T-helper 1 cell treated with Interleukin-12 subunit alpha and Interleukin-12 subunit beta and Interleukin-4 antibody, amounts not matched to agents 30 ng/mL and 1 ng/mL, for 36 hours (primary cell): ENCODE measurements around the gene CDC42SE2. TPM values are rescaled to one million over a fixed set of nuclear protein-coding genes. Genes with fewer than 3 reads are reported as not detected.

ENCODE experiments used
- intact Hi-C: fragments of 100-400 bp; cut with micrococcal nuclease; formaldehyde crosslinking; loops from one replicate; pipeline ENCODE4 v1.15.1; 2024
- total RNA-seq: library from RNA; stranded (reverse); gene quantifications from 2 replicates; pipeline ENCODE4 v1.2.3, GENCODE V29; 2022

Gene CDC42SE2
- 207 and 209 TPM in 2 replicates for total RNA-seq

- intact Hi-C loops = loop anchor here (1.0 to 5.0 kb wide), 8 partner anchors 12 to 838 kb away; partner anchors contain the start of genes FNIP1 and LYRM7
Observed at GRCh38 chr5:131263648-131264450, at the start of gene CDC42SE2. Gene CDC42SE2, plus strand, starts transcription at chr5:131264053. Its CDS starts 95,441 bp downstream, at chr5:131359494.

- intact Hi-C loops = no loop called here
Observed at GRCh38 chr5:131214609-131215227, 49.1 kb upstream of the CDC42SE2 start.

DNA sequence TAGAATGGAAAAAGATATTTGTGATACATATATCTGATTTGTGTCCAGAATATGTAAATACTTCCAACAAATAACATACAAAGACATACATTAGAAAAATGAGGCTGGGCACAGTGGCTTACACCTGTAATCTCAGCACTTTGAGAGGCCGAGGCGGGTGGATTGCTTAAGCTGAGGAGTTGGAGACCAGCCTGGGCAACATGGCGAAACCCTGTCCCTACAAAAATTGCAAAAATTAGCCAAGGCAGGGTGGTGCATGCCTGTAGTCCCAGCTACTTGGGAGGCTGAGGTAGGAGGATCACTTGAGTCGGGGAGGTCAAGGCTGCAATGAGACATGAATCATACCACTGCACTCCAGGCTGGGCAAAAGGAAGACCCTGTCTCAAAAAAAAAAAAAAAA is 46.1 kb upstream of the CDC42SE2 start:
- intact Hi-C loops = no loop called here

- intact Hi-C loops = no loop called here
Observed at GRCh38 chr5:131218392-131218791, 45.5 kb upstream of the CDC42SE2 start.

GRCh38 chr5:131220566-131220965 is 43.3 kb upstream of the CDC42SE2 start:
- intact Hi-C loops = no loop called here

- intact Hi-C loops = no loop called here
Observed at GRCh38 chr5:131221008-131221703, 42.7 kb upstream of the CDC42SE2 start.

GRCh38 chr5:131221888-131222287 is 42.0 kb upstream of the CDC42SE2 start:
- intact Hi-C loops = no loop called here

GRCh38 chr5:131222731-131223130 is 41.1 kb upstream of the CDC42SE2 start:
- intact Hi-C loops = no loop called here

DNA sequence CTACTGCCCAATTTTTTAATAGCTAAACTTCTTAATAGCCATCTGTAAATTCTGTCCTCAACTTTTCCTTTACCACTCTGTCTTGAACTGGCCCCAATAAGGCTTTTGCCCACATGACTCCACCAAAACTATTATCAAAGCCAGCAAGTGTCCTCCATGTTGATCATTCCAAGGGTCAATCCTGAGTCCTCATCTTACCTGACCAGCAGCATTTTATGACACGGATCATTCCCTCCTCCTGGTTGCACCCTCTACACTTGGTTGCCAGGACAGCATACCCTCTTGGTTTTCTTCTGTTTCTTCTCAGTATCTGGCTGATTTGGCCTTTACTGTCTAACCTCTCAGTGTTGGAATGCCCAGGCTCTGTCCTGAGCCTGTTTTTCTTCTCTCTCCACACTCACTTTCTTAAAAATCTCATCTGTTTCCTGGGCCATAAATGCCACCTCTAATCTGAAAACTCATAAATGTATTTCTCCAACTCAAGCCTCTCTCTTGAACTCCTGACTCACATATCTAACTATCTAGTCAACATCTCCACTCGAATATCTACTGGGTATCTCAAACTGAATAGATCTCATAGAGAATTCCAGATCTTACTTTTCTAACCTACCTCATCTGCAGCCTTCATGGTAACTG is 40.0 kb upstream of the CDC42SE2 start:
- intact Hi-C loops = loop anchor here (2.0 kb wide), 1 partner anchor 27 kb away; no protein-coding TSS in a partner anchor

DNA sequence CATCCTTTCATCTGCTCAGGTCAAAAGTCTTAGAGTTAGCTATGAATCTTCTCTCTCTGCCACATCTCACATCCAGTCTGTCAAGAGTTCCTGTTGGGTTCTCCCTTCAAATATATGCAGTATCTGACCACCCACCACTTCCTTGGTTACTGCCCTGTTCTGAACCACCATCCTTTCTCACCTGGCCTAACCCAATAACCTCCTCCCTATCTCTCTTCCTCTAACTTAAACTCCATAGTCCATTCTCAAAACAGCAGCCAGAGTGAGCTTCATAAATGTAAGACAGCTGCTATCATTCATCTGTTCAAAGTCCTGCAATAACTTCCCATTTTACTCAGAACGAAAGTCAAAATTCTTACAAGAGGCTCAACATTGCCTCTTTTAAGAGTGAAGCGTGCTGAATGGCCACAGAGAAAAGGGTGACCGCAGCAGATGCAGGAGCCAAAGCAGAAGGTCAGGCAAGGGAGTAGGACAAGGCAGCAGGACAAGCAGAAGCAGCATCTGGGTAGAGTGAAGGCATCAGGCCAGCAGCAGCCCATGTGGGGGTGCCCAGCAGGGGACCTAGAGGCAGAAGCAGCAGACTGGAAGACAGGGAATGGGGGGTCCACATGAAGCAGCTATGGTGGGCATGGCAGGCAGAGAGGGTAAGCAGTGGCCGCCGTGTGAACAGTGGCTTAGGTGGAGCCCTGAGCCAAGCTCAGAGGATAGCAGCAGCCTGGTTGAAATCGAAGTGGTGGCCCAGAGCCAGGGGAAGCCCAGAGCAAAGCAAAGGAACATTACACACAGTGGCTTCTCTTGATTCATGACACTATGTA is 39.3 kb upstream of the CDC42SE2 start:
- intact Hi-C loops = loop anchor here (2.0 kb wide), 1 partner anchor 26 kb away; no protein-coding TSS in a partner anchor

GRCh38 chr5:131225282-131225974 is 38.4 kb upstream of the CDC42SE2 start:
- intact Hi-C loops = loop anchor here (2.0 kb wide), 1 partner anchor 25 kb away; no protein-coding TSS in a partner anchor

DNA sequence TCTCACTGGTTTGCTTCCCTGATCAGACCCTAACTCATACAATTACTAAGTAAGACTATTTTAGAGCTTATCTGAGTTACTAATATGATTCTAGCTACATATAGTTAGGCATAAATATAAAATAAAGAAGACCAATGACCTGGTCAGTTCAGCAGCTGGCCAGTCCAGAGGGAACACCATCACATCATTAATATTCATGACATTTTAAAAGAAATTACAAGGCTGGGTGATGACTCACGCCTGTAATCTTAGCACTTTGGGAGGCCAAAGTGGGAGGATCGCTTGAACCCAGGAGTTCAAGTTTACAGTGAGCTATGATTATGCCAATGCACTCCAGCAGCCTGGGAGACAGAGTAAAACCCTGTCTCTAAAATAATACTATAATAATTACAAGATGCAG is 37.0 kb upstream of the CDC42SE2 start:
- intact Hi-C loops = no loop called here

DNA sequence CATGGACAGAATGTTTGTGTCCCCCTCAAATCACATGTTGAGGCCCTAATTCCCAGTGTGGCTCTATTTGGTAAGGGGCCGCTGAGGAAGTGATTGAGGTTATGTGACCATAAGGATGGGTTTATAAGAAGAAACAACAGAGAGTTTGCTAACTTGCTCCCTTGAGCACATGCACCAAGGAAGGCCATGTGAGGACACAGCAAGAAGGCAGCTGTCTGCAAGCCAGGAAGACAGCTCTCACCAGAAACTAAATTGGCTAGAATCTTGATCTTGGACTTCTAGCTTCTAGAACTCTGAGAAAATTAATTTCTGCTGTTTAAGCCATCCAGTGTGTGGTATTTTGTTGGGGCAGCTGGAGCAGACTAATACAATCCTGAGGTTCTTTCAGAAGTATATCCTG is 35.2 kb upstream of the CDC42SE2 start:
- intact Hi-C loops = no loop called here

DNA sequence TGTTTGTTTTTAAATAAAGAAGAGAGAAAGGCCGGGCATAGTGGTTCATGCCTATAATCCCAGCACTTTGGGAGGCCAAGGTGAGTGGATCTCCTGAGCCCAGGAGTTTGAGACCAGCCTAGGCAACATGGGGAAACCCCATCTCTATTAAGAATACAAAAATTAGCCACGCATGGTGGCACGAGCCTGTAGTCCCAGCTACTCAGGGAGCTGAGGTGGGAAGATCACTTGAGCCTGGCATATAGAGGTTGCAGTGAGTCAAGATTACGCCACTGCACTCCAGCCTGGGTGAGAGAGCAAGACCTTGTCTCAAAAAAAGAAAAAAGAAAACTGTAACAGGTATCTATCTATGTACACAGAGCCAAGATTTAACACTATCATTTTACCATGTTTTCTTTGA is 34.2 kb upstream of the CDC42SE2 start:
- intact Hi-C loops = no loop called here

GRCh38 chr5:131230406-131230805 is 33.4 kb upstream of the CDC42SE2 start:
- intact Hi-C loops = no loop called here

- intact Hi-C loops = no loop called here
Observed at GRCh38 chr5:131239686-131240085, 24.2 kb upstream of the CDC42SE2 start.

GRCh38 chr5:131242728-131243255 is 21.1 kb upstream of the CDC42SE2 start:
- intact Hi-C loops = no loop called here

GRCh38 chr5:131245312-131245711 is 18.5 kb upstream of the CDC42SE2 start:
- intact Hi-C loops = no loop called here

GRCh38 chr5:131245948-131246347 is 17.9 kb upstream of the CDC42SE2 start:
- intact Hi-C loops = no loop called here

DNA sequence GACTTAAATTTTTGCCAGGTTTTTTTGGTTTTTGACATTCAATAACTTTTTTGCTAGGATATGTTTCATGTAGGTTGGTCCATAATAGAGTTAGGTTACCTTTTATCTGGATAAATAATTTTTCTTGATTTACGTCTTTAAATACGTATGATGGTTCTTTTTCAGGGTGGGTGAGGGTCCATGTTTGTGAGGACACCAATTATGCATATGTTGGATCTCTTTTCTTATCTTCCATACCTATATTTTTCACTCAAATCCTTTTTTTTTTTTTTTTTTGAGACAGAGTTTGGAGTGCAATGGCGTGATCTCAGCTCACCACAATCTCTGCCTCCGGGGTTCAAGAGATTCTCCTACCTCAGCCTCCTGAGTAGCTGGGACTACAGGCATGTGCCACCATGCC is 17.3 kb upstream of the CDC42SE2 start:
- intact Hi-C loops = no loop called here
